HG03060 (cell line): ENCODE data around the gene MS4A2.

Experiments
- ATAC-seq: cut with Tn5 transposase; IDR thresholded peaks from one replicate; pipeline ENCODE4 v1.9.1; 2021; ENCODE audit warnings: low read depth, moderate number of reproducible peaks; ENCODE audit not compliant: unreplicated experiment

The MS4A2 gene

DNA sequence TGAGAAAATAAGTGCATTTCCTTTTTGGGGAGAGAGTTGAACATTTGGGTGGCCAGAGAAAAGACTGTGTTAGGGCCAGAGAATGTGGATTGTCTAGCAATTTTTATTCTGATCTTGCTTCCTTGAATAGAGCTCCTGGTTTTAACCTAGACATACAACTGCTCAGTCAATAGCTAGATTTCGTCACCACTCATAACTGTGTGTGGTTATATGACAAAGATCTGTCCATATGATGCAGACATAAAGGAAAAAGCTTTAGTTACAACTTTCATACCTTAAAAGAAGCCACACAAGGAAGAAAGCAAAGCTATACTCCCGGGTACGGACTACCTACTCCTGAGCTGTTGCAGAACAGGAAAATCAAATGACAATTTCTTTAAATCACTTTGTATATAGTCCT, 57.2 kb downstream of the MS4A2 start:
- ATAC-seq = no peak
